Measurements from ENCODE around the gene TNIK. TPM values are rescaled to one million over a fixed set of nuclear protein-coding genes. Genes with fewer than 3 reads are reported as not detected.

TNIK gene
- total RNA-seq, 2 donors from 2014 or later: 9.0 to 11.6 TPM

DNA sequence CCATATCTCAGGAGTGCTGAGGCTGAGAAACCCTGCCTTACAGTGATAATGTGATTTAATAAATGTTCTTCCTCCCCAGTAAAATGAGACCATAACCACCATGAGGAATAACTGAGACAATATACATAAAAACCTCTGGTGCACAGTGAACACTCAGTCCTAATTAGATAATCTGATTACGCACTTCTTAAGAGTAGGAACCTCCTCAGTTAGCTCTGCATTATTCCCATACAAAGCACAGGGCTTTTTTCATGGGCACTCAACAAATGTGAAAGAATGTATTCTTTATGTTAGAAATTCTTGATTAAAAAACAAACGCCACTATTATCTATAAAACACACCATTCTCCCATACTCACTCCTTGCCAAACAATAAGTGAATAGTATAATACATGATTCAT lies 97.0 kb downstream of the TNIK start:
- TF ChIP-seq, protein P1, sequence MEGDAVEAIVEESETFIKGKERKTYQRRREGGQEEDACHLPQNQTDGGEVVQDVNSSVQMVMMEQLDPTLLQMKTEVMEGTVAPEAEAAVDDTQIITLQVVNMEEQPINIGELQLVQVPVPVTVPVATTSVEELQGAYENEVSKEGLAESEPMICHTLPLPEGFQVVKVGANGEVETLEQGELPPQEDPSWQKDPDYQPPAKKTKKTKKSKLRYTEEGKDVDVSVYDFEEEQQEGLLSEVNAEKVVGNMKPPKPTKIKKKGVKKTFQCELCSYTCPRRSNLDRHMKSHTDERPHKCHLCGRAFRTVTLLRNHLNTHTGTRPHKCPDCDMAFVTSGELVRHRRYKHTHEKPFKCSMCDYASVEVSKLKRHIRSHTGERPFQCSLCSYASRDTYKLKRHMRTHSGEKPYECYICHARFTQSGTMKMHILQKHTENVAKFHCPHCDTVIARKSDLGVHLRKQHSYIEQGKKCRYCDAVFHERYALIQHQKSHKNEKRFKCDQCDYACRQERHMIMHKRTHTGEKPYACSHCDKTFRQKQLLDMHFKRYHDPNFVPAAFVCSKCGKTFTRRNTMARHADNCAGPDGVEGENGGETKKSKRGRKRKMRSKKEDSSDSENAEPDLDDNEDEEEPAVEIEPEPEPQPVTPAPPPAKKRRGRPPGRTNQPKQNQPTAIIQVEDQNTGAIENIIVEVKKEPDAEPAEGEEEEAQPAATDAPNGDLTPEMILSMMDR (IDR thresholded peaks at IDR 0.05): no peak
- Histone ChIP-seq H3K9me3 (no peaks in the 10 kb centered on the region), H3K36me3 (no peaks in the 10 kb centered on the region), H3K27ac (no peak overlapping the region), H3K4me1 (no peaks in the 10 kb centered on the region), H3K27me3 (no peaks in the 10 kb centered on the region), H3K4me3 (no peak overlapping the region)
- no peak for DNase-seq (ENCODE audit: low spot score)

DNA sequence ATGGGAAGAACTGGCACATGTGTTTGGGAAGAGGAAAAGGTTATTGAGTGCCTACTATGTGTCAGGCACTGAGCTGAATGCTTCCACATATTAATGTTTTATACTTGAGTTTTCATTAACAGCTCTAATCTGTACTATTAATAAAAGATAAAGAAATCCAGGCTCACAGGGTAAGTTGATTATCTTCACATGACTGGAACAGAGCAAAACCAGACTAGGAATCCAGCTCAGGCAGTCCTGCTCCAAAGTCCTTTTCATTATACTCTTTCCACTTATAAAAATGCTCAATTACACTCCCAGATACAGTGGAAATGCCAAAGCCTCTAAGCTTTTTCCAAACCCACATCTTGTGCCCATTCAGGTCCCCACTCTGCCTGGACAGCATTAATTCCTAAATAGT lies 97.6 kb downstream of the TNIK start:
- no peaks in the 10 kb centered on the region for H3K4me1 ChIP-seq
- H3K9me3 ChIP-seq: no peaks in the 10 kb centered on the region
- no peak for DNase-seq (ENCODE audit: low spot score)
- no peaks in the 10 kb centered on the region for H3K27me3 ChIP-seq
- H3K4me3 ChIP-seq: no peak overlapping the region
- no peaks in the 10 kb centered on the region for H3K36me3 ChIP-seq
- TF ChIP-seq, protein P1 (IDR thresholded peaks at IDR 0.05): no peak
- H3K27ac ChIP-seq: no peak overlapping the region

DNA sequence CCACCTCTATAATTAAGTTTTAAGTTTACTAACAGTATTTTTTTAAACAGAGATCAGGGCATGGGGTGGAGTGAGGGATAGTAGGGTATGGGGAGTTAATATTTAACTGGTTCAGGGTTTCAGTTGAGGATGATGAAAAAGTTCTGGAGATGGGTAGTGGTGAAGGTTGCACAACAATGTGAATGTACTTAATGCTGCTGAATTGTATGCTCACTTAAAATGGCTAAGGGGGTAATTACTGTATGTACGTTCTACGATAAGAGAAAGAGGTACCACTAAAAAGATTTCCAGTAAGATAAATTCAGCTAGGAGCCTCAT lies 101.4 kb downstream of the TNIK start:
- Histone ChIP-seq H3K36me3 (no peaks in the 10 kb centered on the region), H3K4me3 (no peak overlapping the region), H3K27ac (no peak overlapping the region), H3K4me1 (no peaks in the 10 kb centered on the region), H3K9me3 (no peaks in the 10 kb centered on the region), H3K27me3 (no peaks in the 10 kb centered on the region)
- TF ChIP-seq, protein P1 (IDR thresholded peaks at IDR 0.05): no peak
- no peak for DNase-seq (ENCODE audit: low spot score)

DNA sequence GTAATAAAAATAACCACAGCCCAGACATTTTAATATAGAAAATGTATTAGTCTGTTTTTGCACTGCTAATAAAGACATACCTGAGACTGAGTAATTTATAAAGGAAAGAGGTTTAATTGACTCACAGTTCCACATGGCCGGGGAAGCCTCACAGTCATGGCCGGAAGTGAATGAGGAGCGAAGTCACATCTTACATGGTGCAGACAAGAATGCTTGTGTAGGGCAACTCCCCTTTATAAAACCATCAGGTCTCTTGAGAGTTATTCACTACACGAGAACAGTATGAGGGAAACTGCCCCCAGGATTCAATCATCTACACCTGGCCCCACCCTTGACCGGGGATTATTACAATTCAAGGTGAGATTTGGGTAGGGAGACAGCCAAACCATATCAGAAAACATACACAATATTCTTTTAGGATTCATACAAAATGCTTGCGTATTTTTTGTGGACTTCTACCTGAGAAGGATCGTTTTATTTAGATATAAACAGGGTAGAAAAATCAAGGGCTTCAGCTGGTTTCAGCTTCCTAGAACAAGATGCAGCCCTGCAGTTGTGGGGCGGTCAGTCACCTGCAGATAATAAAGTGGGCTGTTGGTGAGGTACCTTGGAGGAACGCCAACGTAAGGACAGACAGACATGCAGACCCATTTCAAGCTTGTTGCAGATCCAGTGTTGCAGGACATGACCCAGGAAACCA lies 101.9 kb downstream of the TNIK start:
- Histone ChIP-seq H3K27ac (no peak overlapping the region), H3K36me3 (no peaks in the 10 kb centered on the region), H3K27me3 (no peaks in the 10 kb centered on the region), H3K9me3 (no peaks in the 10 kb centered on the region), H3K4me3 (no peak overlapping the region), H3K4me1 (no peaks in the 10 kb centered on the region)
- no peak for DNase-seq (ENCODE audit: low spot score)
- TF ChIP-seq, protein P1 (IDR thresholded peaks at IDR 0.05): no peak

DNA sequence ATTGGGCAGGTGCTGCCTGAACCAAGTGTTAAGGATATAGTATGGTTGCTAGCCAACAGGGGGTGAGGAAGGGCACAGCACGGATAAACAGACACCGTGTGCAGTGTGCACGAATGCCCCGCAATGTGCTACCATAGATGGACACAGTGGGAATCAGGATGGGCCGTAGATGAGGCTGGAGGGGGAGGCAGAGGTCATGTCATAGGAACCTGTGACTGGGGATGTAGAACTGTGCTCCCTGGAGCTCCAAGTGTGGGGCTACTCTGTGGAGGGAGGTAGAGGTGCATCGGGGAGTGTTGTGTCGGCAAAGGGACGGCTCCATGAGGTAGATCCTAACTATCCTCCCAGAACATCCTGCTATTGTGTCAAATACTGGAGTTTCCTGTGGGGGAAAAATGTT lies 102.5 kb downstream of the TNIK start:
- H3K4me3 ChIP-seq: no peak overlapping the region
- no peaks in the 10 kb centered on the region for H3K36me3 ChIP-seq
- no peaks in the 10 kb centered on the region for H3K27me3 ChIP-seq
- H3K9me3 ChIP-seq: no peaks in the 10 kb centered on the region
- TF ChIP-seq, protein P1 (IDR thresholded peaks at IDR 0.05): no peak
- H3K27ac ChIP-seq: no peak overlapping the region
- DNase-seq (ENCODE audit: low spot score): no peak
- H3K4me1 ChIP-seq: no peaks in the 10 kb centered on the region

DNA sequence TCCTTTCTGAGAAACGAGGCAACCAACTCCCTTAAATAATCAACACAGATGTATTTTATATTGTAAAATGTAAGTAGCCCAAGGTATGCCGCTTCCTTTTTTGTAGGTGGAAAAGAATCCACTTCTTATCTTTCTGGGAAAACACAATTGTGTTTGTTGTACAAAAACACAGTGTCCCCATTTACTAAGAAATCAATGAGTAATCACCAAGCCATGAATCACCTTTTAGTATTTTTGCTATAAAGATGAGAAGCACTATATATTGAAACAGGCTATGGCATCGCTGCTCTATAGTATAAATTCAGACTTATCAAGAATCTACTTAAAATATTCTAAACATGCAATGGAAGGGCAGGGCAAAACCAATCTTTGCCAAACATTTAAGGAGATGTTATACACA lies 104.0 kb downstream of the TNIK start:
- TF ChIP-seq, protein P1 (IDR thresholded peaks at IDR 0.05): no peak
- H3K27ac ChIP-seq: no peak overlapping the region
- H3K27me3 ChIP-seq: no peaks in the 10 kb centered on the region
- H3K4me1 ChIP-seq: peaks cover 0 to 4% of the 10 kb centered on the region in 2 donors
- no peaks in the 10 kb centered on the region for H3K36me3 ChIP-seq
- H3K9me3 ChIP-seq: no peaks in the 10 kb centered on the region
- no peak overlapping the region for H3K4me3 ChIP-seq
- DNase-seq (ENCODE audit: low spot score): no peak

All from right atrium auricular region (tissue), 2 donors.